ENCODE results near the gene SCLY. TPM values are rescaled to one million over a fixed set of nuclear protein-coding genes. Genes with fewer than 3 reads are reported as not detected.

The SCLY gene
- total and polyA plus RNA-seq, 8 donors, result 5.4 to 12.8 (median 11.4) TPM

GRCh38 chr2:238079874-238080327 lies 19.1 kb downstream of the SCLY start:
- WGBS, 5 donors, result 32 to 67% (median 50%) methylated on average over 2 of the region's 2 CpGs
- Histone ChIP-seq H3K27ac (no peak overlapping the region), H3K27me3 (no peaks in the 10 kb centered on the region), H3K36me3 (peaks cover 25 to 47% (median 42%) of the 10 kb centered on the region in 4 donors), H3K4me3 (no peak overlapping the region), H3K9me3 (no peaks in the 10 kb centered on the region), H3K4me1 (no peaks in the 10 kb centered on the region)
- no peak for TF ChIP-seq POLR2AphosphoS5 (IDR thresholded peaks at IDR 0.05)
- TF ChIP-seq EP300 (IDR thresholded peaks at IDR 0.05), result no peak
- TF ChIP-seq, protein P1, sequence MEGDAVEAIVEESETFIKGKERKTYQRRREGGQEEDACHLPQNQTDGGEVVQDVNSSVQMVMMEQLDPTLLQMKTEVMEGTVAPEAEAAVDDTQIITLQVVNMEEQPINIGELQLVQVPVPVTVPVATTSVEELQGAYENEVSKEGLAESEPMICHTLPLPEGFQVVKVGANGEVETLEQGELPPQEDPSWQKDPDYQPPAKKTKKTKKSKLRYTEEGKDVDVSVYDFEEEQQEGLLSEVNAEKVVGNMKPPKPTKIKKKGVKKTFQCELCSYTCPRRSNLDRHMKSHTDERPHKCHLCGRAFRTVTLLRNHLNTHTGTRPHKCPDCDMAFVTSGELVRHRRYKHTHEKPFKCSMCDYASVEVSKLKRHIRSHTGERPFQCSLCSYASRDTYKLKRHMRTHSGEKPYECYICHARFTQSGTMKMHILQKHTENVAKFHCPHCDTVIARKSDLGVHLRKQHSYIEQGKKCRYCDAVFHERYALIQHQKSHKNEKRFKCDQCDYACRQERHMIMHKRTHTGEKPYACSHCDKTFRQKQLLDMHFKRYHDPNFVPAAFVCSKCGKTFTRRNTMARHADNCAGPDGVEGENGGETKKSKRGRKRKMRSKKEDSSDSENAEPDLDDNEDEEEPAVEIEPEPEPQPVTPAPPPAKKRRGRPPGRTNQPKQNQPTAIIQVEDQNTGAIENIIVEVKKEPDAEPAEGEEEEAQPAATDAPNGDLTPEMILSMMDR (IDR thresholded peaks at IDR 0.05), result no peak
- no peak for TF ChIP-seq POLR2A (IDR thresholded peaks at IDR 0.05)
- intact Hi-C loops (cut with DNase I; ENCODE audit: low total_unique reads), result no loop called here
- DNase-seq, result no peak

- peak in 1 of 2 donors; percentile 19 for DNase-seq
- WGBS, 5 donors, result 95 to 99% (median 97%) methylated on average over 15 of the region's 15 CpGs
- no peak overlapping the region for H3K4me3 ChIP-seq
- intact Hi-C loops (cut with DNase I; ENCODE audit: low total_unique reads), result no loop called here
- H3K27me3 ChIP-seq, result no peaks in the 10 kb centered on the region
- H3K4me1 ChIP-seq, result no peaks in the 10 kb centered on the region
- no peak overlapping the region for H3K27ac ChIP-seq
- H3K9me3 ChIP-seq, result no peaks in the 10 kb centered on the region
- H3K36me3 ChIP-seq, result peaks cover 25 to 53% (median 48%) of the 10 kb centered on the region in 4 donors
- TF ChIP-seq, protein P1 (IDR thresholded peaks at IDR 0.05), result no peak
- TF ChIP-seq POLR2AphosphoS5 (IDR thresholded peaks at IDR 0.05), result no peak
- TF ChIP-seq POLR2A (IDR thresholded peaks at IDR 0.05), result no peak
These were observed 19.7 kb downstream of the SCLY start for GRCh38 chr2:238080518-238080917.

- TF ChIP-seq POLR2AphosphoS5 (IDR thresholded peaks at IDR 0.05) (no peak), POLR2A (IDR thresholded peaks at IDR 0.05) (no peak), EP300 (IDR thresholded peaks at IDR 0.05) (no peak)
- TF ChIP-seq, protein P1 (IDR thresholded peaks at IDR 0.05), result no peak
- H3K27me3 ChIP-seq, result no peaks in the 10 kb centered on the region
- 91 to 98% (median 94%) methylated on average over 13 of the region's 13 CpGs for WGBS, 5 donors
- no peaks in the 10 kb centered on the region for H3K4me1 ChIP-seq
- H3K36me3 ChIP-seq, result peaks cover 25 to 55% (median 51%) of the 10 kb centered on the region in 4 donors
- H3K4me3 ChIP-seq, result no peak overlapping the region
- DNase-seq, result peak in 1 of 2 donors; percentile 18
- H3K27ac ChIP-seq, result no peak overlapping the region
- H3K9me3 ChIP-seq, result no peaks in the 10 kb centered on the region
- intact Hi-C loops (cut with DNase I; ENCODE audit: low total_unique reads), result no loop called here
These were observed 20.3 kb downstream of the SCLY start for GRCh38 chr2:238081150-238081549.

DNA sequence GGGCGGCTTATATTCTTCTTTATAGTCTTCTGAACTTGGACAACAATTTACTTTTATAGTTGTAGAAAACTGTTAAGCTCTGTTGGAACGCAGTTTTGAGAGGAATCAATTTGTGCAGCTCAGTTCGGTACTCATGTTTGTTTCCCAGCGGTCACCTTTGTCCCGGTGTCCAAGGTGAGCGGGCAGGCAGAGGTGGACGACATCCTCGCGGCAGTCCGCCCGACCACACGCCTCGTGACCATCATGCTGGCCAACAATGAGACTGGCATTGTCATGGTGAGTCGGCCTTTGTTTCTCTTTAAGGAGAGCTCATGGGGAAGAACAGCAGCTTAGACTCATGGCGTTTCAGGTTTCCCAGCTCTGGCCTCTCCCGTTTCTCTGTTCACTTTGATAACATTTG lies 20.8 kb downstream of the SCLY start:
- no peak for DNase-seq
- intact Hi-C loops (cut with DNase I; ENCODE audit: low total_unique reads), result no loop called here
- no peaks in the 10 kb centered on the region for H3K27me3 ChIP-seq
- TF ChIP-seq, protein P1 (IDR thresholded peaks at IDR 0.05), result no peak
- TF ChIP-seq EP300 (IDR thresholded peaks at IDR 0.05) (no peak), POLR2A (IDR thresholded peaks at IDR 0.05) (no peak), POLR2AphosphoS5 (IDR thresholded peaks at IDR 0.05) (no peak)
- no peaks in the 10 kb centered on the region for H3K4me1 ChIP-seq
- H3K9me3 ChIP-seq, result no peaks in the 10 kb centered on the region
- H3K27ac ChIP-seq, result no peak overlapping the region
- no peak overlapping the region for H3K4me3 ChIP-seq
- peaks cover 25 to 55% (median 51%) of the 10 kb centered on the region in 4 donors for H3K36me3 ChIP-seq
- WGBS, 5 donors, result 94 to 96% (median 95%) methylated on average over 16 of the region's 16 CpGs
